HG02588 (cell line): ENCODE results near the gene LHPP.

Source experiments
- ATAC-seq: cut with Tn5 transposase; IDR thresholded peaks from one replicate; pipeline ENCODE4 v1.9.1; 2021; ENCODE audit warnings: mild to moderate bottlenecking, moderate library complexity; ENCODE audit not compliant: unreplicated experiment

Gene LHPP

DNA sequence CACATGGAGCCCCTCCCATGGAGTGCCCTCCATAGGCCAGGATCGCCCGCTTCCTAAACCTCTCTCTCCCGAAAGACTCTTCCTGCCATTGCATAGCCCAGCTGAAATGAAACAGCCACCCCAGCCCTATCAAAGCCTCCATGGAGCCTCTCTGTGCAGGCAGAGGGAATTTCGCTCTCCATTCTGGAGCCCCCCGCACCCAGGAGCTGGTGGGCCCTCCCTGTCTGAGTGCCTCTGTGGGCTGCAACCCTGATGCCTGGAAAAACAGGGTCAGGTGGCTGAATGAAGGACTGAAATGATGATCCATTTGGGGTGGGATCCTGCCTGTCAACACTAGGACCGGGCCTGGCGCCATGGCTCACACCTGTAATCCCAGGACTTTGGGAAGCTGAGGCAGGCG, 176.1 kb downstream of the LHPP start:
- no peak for ATAC-seq

DNA sequence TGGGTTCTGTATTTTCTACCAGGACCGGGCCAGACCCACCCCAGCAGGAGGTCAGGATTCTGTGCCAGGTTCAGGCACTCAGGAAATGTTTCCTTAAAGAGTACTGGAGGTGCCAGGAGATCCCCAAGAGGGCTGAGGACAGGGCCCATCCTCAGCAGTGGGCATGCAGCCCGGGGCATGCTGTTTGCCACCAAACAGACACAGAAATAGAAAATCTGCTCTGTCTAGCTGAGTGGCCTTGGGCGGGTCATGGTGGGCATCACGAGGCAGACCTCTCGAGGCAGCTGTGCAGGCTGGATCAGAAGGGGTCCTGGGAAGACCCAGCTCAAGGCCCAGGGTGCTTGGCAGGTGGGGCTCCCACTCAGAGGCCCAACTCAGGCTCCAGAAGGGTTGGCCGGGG, 177.6 kb downstream of the LHPP start:
- ATAC-seq, result no peak

DNA sequence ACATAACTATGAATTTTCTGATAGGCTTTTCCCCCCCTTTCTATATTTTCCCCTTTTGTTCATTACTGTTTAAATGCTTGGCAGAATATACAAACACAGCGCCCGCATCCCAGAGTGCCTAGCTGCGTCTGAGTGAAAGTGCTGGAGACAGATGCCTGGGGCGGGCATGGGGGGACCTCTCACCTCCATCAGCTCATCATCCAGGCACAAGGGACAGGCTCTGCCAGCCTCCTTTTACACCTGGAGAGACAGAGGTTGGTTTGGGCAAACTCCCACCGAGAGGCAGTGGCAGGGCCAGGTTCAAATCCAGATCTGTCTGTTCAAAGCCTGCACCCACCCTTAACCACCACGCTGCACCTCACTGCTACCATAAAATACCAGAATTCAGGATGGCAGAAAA, 178.0 kb downstream of the LHPP start:
- no peak for ATAC-seq

DNA sequence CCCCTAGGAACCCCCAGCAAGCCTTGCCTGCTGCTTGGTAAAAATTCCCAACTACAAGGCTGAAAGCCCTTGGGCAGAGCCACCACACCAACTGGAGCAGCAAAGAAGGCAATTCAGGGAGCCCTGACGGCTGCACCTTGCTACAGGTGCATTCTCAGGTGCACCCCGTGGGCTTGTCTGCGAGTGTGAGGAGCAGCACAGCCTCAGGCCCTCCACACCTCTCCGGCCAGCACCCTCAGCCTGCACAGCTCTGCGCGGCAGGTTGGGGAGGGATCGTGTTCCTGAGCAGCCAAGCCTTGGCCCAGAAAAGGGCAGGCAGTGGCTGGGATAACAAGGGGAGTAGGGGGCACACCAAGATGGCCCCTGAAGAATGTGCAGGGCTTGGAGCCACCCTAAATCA, 178.4 kb downstream of the LHPP start:
- ATAC-seq, result no peak

DNA sequence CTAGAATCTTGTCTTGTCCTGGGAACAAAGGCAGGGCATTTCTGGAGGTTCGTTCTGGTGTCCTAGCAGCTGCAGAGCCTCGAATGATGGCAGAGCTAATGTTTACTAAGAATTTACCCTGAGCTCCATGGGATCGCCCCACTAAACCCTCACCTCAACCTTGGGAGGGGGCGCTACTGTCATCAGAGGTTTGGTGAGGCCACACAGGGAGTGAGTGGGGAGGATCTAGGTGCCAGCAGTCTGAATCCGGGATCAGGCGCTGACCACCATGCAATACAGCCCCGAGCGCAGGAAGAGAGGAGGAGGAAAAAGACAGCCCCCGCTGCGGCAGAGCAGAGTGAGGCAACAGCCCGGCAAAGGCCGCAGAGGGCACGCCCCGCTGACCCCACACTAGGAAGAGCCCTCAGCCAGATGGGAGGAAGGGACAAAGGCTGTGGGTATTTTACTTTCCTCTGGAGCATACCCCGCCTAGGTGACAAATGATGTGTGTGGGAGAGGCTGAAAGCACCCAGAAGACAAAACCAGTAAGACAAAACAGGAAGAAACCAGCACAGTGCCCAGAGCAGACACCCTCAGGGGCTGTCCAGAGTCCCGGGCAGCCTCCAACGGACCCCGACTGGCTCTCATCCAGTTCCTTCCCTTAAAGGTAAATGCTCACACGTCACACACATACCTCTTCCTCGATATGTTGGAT, 179.1 kb downstream of the LHPP start:
- ATAC-seq, result peak; percentile 60

DNA sequence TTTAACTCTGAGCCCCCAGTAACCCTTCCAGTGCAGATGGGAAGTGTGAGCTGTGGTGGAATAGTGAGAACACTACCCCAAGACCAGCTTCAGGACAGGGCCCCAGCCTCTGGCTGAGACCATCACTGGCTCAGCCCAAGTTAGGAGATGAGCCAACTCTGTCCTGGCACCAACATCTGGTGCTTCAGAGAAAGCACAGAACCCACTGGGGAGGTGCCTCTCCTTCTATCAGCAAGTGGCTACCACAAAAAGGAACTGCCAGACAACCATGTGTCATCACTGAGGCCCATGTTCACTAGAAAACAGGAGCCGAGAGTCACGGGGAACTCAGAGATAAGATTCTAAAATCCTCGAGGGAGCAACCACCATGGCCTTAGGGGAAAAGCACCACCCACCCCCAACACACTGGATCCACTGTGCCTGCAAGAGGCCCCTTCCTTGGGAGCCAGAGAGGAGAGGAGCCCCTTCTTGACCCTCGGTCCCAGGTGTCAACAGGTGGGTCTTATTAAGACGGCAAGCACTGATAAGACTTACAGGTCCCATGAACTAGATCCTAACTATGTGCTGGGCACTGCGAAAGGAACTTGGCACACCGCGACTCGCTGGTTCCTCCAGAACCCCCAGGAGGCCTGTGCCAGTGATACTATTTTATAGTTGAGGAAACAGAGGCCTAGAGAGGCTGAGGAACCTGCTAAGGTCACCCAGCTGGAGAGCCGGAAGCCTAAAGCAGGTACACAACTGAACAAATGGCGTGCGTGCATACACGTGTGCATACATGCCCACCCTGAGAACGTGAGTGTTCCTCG, 179.9 kb downstream of the LHPP start:
- ATAC-seq, result peak; percentile 56

DNA sequence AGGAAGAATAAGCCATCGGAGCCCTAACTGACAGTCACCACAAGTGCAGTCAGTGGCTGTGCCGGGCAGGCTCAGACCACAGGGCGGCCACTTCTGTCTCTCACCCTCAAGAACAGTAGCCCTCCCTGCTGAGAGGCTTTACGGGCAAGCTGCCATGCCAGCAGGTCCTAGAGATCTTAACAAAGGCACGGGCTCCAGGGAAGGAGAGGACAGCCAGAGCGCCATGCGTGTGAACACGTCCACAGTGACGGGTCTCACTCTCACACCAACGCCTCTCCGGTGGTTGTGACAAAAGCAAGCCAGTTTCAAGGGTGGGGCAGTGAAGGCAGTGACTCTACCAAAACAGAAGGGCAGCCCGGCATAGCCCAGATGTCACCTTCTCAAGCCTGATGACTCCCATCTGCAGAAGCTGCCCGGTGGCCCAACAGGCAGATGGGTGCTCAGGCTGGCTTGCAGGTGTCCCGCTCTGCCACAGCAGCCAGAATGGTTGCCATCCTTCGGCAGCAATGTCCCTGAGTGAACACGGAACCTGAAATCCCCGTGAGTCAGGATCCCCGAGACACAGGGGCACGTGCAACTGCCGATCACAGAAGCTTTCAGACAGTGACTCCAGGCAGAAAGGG, 180.6 kb downstream of the LHPP start:
- peak; percentile 2 for ATAC-seq

DNA sequence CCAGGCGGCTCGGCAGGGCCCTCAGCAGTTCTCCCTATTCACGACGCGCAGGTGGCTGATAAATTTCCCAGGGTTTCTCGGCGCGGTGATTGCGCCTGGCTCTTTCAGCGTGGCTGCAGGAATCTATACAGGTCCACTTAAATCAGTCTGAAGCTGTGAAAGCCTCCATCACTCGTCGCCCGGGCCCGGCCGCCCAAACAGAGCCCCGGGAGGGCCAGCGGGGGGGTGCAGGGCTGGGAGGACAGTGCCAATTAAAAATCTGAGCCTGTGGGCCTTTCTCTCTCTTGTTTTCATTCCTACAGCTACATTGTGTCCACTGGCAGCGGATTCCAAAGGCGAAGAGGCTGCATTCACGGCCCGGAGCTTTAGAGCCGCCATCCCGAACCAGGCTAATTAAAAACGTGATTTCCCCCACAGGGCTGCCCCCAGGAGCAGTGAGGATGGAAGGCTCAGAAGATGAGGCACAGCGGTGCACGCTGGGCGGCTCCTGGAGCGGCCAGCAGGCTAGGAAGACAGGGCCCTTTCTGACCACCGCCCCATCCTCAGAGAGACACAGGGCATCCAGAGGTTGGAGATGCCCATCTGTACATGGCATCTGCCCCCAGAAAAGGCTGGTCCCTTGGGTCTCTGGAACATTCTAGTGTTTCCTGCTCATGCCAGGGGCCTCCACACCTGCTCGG, 181.8 kb downstream of the LHPP start:
- ATAC-seq, result no peak

DNA sequence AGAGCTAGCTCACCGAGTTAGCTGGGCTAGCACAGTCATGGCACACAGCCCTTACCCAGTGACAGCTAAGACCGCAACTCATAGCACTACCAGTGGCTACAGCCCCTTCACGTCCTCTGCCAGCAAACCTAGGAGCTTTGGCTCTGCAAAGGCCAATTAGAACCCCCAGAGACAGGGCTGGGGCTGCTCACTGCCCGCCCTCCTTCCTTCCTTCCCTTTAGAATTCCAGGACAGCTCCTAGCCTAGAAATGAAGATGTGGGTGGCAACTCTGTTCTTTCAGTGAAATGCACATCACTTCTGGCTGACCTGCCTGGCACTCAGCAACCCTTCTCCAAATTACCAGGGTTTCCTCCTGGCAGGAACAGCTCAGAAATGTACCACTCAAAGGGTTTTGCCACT, 182.6 kb downstream of the LHPP start:
- ATAC-seq, result no peak

DNA sequence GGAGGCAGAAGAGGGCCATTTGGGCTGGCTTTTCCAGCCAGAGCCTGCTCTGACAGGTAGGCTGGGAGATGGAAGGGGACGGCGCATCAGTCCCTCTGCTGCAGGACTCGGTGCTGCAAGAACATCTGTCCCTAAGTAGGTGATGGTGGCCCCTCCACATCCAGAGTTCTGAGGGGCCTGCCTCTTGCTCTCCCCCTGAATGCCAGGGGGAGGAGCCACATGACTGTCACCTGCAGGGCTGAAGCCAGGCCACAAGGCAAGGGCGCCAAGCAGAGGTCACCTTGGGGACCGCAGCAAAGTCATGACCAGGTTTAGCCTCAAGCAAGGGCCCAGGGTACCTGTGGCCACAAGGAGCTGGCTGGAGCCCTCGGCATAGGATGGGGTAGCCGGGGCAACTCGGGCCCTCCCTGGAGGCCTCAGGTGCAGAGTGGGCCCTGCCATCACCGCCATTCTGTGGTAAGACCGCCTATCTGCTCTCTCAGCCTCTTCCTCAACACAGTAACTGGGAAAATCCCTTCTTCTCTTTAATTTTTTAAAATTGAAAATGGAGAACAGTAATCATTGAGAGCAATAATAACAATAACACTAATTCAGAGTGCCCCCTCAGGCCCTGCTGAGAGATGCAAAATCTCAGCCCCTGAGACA, 183.3 kb downstream of the LHPP start:
- ATAC-seq, result no peak

DNA sequence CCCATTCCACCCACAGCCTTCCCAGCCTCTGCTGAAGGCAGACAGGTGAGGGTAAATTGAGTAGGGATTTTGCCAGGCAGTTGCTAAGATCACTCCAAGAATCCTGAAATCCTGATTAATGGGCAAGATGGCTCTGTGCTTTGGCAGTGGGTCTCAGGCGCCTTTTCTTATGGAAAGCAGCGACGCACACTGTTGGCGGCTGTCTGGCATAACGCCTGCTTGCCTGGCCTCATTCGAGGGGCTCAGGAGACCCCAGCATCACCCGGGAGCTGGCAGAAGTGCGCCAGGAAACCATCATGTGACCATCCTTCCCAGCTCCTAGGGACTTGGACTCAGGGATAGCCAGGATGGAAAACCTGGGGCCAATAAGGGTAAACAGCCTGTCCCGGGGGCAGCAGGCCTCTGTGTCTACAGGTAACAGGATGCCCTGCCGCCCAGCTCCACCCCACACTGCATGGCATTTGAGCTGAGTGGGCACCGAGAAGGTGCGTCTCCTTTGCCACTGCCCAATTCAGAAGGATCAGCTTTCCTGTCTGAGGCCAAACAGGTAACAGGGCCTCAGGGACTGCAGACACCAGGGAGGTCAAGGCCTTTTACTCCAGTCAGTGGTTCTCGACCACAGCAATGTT, 184.0 kb downstream of the LHPP start:
- ATAC-seq, result no peak

DNA sequence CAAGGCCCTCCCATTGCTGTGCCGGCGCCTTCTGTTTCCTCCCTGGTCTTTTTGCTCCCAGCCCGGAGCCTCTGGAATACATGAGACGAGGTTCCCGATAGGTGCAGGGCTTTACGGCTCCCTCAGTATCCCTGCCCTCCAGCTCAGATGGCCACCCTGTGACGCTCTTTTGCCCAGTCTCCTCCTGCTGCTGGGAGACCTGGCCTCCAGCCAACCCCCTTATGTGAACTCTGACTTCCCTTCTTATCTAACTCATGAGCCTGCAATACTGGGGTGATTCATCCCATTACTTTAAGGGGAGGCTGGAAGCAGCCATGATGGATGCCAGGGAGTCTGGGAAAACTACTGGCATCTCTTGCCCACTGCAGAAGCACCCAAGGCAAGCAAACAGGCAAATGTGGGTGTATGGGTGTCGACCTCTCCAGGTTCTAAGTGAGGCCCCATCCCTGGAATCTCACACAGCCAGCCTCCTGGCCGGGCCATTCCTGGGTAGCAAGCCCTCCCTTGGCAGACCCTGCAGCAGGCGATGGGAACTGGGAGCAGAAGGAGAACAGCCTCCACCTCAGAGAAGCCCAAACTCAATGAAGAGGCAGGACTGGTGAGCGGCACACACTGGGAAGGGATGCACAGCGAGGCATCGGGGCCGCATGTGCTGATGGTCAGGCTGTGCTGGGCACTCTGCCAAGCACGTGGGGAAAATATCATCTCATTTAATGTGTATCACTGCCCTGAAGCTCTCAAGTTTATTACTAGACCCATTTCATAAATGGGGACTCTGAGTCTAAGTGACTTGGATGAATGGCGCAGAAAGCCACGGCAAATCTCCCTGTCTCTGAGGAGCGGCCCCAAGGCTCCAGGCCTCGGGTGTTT, 185.1 kb downstream of the LHPP start:
- no peak for ATAC-seq

DNA sequence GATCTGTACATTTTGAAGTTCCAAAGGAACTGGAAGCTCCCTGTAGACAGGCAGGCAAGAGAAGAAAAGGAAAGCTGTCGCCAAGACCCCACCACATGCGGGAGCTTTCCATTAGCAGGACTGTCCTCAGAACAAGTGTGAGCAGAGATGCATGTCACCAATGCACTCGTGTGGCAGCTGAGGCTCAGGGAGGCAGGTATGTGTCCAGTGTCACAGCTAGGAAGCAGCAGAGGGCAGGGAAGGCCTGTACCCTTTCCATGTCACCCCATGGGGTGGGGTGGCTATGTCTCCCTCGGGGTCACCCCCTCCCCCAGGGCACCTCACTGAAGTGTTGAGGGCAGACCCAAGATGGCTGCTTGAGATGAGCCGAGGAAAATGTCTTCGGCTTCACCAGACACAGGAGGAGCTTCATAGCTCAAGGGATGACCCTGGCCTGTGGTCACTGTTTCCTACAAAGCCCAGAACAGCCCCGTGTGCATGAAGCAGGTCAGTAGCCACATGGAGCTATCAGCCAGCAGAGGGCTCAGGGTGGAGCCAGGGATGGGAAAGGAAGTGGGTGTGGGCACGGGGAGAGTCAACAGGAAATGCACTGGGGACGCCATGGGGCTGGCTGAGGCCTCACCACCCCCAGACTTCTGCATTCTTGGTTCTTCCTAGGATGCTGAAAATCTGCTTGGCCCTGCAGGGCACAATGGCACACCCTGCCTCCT, 186.0 kb downstream of the LHPP start:
- ATAC-seq, result peak; percentile 56

DNA sequence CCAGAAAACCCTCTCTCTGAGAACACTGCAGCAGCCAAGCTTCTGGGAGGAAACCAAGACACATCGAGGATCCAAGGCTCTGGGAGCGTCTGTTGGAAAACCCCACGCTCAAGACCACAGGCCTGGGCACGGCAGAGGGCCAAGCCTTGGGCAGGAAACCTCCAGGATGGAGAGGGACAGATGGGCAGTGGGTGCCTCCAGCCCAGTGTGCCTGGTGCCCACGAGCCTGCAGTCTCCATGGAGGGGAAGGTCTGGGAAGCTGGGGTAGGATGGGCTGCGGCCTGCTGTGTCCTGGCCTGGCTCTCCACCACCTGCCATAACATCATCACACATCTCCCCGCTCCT, 186.5 kb downstream of the LHPP start:
- ATAC-seq, result no peak

DNA sequence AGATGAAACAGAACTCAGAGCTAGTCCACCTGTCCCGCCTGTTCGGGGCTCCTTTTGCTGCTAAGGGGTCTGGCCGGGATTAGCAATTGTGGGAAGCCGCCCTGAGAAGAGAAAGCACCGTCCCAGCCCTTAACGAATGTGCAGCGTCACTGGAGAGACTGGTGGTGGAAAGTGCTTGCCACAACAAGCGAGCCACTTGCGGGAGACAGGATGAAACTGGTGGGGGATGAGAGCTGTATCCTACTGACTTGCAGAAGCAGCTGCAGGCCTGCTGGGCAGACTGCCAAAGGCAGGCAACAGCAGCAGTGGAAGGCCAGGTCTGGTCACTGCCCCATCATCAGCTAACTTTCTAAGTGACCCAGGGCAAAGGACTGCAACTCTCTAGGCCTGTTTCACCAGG, 187.1 kb downstream of the LHPP start:
- ATAC-seq, result no peak

DNA sequence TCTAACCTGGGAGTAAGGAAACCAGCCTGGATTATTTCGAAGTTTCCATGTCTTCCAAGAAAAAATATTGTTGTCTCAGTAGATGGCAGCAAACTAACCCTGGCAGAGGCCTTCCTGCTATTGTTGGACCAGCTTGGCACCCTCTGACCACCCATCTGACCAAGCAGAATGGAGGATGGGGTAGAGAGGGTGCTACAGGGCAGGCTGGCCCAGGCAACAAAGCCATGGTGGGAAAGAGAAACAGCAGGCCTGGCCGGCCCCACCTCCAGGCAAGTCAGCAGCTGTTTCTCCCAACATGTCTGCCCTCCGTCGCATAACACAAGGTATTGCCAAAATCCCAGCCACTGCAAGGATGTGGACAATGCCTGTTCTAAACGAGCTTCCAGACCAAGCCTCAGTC, 187.6 kb downstream of the LHPP start:
- no peak for ATAC-seq

DNA sequence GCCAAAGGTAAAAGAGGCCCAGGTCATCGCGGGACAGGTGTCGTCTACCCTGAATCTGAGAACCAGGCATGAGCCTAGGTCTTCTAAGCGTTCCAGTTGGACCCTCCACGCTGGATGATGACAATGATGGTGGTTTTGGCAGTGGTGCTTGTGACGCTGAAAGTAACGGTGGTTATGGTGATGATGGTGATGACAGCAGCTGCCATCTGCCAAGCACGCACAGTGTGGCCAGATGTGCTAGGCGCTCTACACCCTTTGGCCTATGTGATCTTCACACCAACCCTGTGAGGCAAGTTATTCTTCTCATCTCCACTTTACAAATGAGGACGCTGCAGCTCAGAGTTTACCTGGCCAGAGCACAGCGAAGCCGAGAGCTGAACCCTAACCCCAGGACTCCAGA, 188.6 kb downstream of the LHPP start:
- ATAC-seq, result no peak

DNA sequence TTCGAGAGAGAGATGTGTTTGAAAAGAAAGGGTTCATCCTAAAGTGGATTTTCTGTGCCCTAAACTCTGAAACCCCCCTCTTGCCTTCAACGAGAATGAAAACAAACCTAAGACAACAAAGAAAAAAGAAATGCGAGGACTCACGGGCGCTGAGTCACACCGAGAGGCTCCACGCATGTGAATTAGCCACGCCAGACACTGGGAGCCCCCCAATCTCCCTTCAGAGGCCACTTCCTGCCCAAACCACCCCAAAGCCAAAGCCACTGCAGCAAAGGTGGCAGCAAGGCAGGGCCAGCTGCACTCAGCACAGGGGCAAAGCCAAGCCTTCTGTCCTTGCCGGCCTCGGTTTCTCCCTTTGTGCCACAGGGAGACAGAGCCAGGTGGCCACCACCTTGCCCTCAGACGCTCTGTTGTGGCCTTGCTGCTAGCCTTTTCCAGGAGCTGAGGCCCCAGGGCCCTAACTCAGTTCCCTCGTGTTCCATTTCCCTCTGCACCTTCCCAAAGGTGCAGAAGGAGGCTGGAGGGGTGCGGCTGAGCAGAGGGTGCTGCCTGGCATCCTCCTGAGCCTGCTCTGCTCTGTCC, 189.3 kb downstream of the LHPP start:
- peak; percentile 45 for ATAC-seq

DNA sequence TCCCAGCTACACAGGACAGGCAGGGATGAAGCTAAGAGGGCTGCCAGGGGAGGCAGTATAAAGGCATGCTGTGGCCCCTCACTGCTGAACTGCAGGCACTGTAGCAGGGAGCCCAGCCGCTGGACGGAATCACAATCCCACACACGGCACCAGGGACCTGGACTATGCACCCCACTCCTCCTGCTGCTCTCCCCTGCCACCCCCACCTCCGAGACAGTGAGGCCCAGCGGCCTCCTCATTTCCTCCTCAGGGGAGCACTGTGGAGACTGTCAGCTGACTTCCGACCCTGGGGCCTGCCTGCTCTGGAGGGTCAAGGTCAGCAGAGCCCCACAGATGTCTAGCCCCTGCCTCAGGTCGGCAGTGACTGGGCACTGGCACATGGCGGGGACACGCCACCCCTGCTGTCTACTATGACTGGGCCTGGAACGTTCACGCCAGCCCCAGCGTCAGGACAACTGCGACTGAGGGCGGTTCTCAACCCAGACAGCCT, 189.8 kb downstream of the LHPP start:
- no peak for ATAC-seq
